ENCODE data around the gene CRTC1.

The CRTC1 gene

GRCh38 chr19:18817574-18817973 is 134.1 kb downstream of the CRTC1 start:
- no peak for TF ChIP-seq CTCF (conservative IDR thresholded peaks at IDR 0.05)
- H3K27ac ChIP-seq: no peak overlapping the region

GRCh38 chr19:18828786-18829185 is 145.3 kb downstream of the CRTC1 start:
- no peak for TF ChIP-seq CTCF (conservative IDR thresholded peaks at IDR 0.05)
- H3K27ac ChIP-seq: no peak overlapping the region

- H3K27ac ChIP-seq: no peak overlapping the region
- TF ChIP-seq CTCF (conservative IDR thresholded peaks at IDR 0.05): no peak
Observed at GRCh38 chr19:18830488-18830887, 147.0 kb downstream of the CRTC1 start.

GRCh38 chr19:18831524-18832305 is 148.2 kb downstream of the CRTC1 start, which contains the start of gene UPF1:
TSS of gene UPF1 (plus strand) at chr19:18831959. CDS start at chr19:18832210, 251 bp downstream.
- no peak for TF ChIP-seq CTCF (conservative IDR thresholded peaks at IDR 0.05)
- H3K27ac ChIP-seq: peak within 1 kb of the TSS; percentile 93
